Measurements from ENCODE around the gene RPL26. TPM values are rescaled to one million over a fixed set of nuclear protein-coding genes. Genes with fewer than 3 reads are reported as not detected.

RPL26 gene
- total and polyA plus RNA-seq, 2 donors (not counting 3 experiments of a cell fraction or from before 2014, with no cell fraction given) = 1,805 to 2,229 TPM

- no peaks in the 10 kb centered on the region for H4K20me1 ChIP-seq (replicated peaks; ENCODE audit: control insufficient read depth, extremely low read depth, insufficient read depth, low read length)
- H3K9ac ChIP-seq (replicated peaks; ENCODE audit: extremely low read depth, insufficient read depth, low read length) = no peak overlapping the region
- H3K4me2 ChIP-seq (ENCODE audit: insufficient read depth, low read length) = no peak overlapping the region
- TF ChIP-seq POLR2AphosphoS5 (IDR thresholded peaks at IDR 0.05; ENCODE audit: insufficient read depth, low read depth, low read length) (no peak), MAX (IDR thresholded peaks at IDR 0.05; ENCODE audit: insufficient read depth, insufficient read length) (no peak)
- no peaks in the 10 kb centered on the region for H3K79me2 ChIP-seq (ENCODE audit: control insufficient read depth, insufficient read depth, low read length)
- dilution Hi-C loops (cut with MboI; ENCODE audit: extremely low pct_ligation_motif_present, low sequenced_read_pairs) (no loop called here), intact Hi-C loops (cut with micrococcal nuclease) (no loop called here)
- H3K27ac ChIP-seq (ENCODE audit: insufficient read depth, low read depth, low read length) = no peak overlapping the region
- DNase-seq (ENCODE audit: low read depth, low spot score) (no peak), FAIRE-seq (peak; percentile 8)
- H3K27me3 ChIP-seq (ENCODE audit: control insufficient read depth in 2 of 2, insufficient read depth in 2 of 2, low read length in 2 of 2) = no peaks in the 10 kb centered on the region
- ChIA-PET POLR2A (no interaction called here), CTCF (no interaction called here)
- no peaks in the 10 kb centered on the region for H3K9me1 ChIP-seq (replicated peaks; ENCODE audit: control insufficient read depth, extremely low read depth, insufficient read depth, low read length)
- H2AFZ ChIP-seq (ENCODE audit: low read depth, low read length) = no peak overlapping the region
- no peaks in the 10 kb centered on the region for H3K9me3 ChIP-seq (replicated peaks; ENCODE audit: control insufficient read depth, insufficient read depth, low read length)
- H3K36me3 ChIP-seq (ENCODE audit: control insufficient read depth in 2 of 2, extremely low read depth in 1 of 2, insufficient read depth in 2 of 2, low read length in 2 of 2) = peaks cover 7 to 14% of the 10 kb centered on the region in 2 experiments
- BruUV-seq (replicated peaks) = no TSS peak
- no peak overlapping the region for H3K4me3 ChIP-seq (replicated peaks in 1 of 3; ENCODE audit: insufficient read depth in 1 of 3, low read depth in 1 of 3, low read length in 3 of 3)
- H3K4me1 ChIP-seq (ENCODE audit: control insufficient read depth, extremely low read depth, insufficient read depth, low read length) = peaks cover 7% of the 10 kb centered on the region
These were observed 10.6 kb downstream of the RPL26 start for GRCh38 chr17:8372422-8372821.

GRCh38 chr17:8371786-8372185, 11.2 kb downstream of the RPL26 start:
- Histone ChIP-seq H3K9me3 (replicated peaks; ENCODE audit: control insufficient read depth, insufficient read depth, low read length) (no peaks in the 10 kb centered on the region), H4K20me1 (replicated peaks; ENCODE audit: control insufficient read depth, extremely low read depth, insufficient read depth, low read length) (no peaks in the 10 kb centered on the region), H3K9ac (replicated peaks; ENCODE audit: extremely low read depth, insufficient read depth, low read length) (no peak overlapping the region), H3K79me2 (ENCODE audit: control insufficient read depth, insufficient read depth, low read length) (no peaks in the 10 kb centered on the region), H3K4me2 (ENCODE audit: insufficient read depth, low read length) (no peak overlapping the region), H3K4me1 (ENCODE audit: control insufficient read depth, extremely low read depth, insufficient read depth, low read length) (peaks cover 4% of the 10 kb centered on the region), H3K9me1 (replicated peaks; ENCODE audit: control insufficient read depth, extremely low read depth, insufficient read depth, low read length) (no peaks in the 10 kb centered on the region), H3K27ac (ENCODE audit: insufficient read depth, low read depth, low read length) (no peak overlapping the region), H3K36me3 (ENCODE audit: control insufficient read depth in 2 of 2, extremely low read depth in 1 of 2, insufficient read depth in 2 of 2, low read length in 2 of 2) (peaks cover 4 to 10% of the 10 kb centered on the region in 2 experiments), H2AFZ (ENCODE audit: low read depth, low read length) (no peak overlapping the region), H3K4me3 (replicated peaks in 1 of 3; ENCODE audit: insufficient read depth in 1 of 3, low read depth in 1 of 3, low read length in 3 of 3) (no peak overlapping the region), H3K27me3 (ENCODE audit: control insufficient read depth in 2 of 2, insufficient read depth in 2 of 2, low read length in 2 of 2) (no peaks in the 10 kb centered on the region)
- FAIRE-seq (no peak), DNase-seq (ENCODE audit: low read depth, low spot score) (peak; percentile 68)
- ChIA-PET POLR2A (no interaction called here), CTCF (no interaction called here)
- TF ChIP-seq FOS (IDR thresholded peaks at IDR 0.05; ENCODE audit: borderline replicate concordance, insufficient read depth, low read length) (no peak), GATA2 (IDR thresholded peaks at IDR 0.05; ENCODE audit: insufficient read depth, insufficient read length, low read depth, low read length) (no peak), POLR2AphosphoS5 (IDR thresholded peaks at IDR 0.05; ENCODE audit: insufficient read depth, low read depth, low read length) (no peak), EZH2 (IDR thresholded peaks at IDR 0.05; ENCODE audit: borderline replicate concordance, low read depth, low read length, severe bottlenecking) (no peak), POLR2A (IDR thresholded peaks at IDR 0.05; ENCODE audit: low read depth, low read length) (no peak), MYC (IDR thresholded peaks at IDR 0.05; ENCODE audit: low read depth, low read length) (no peak), MAX (IDR thresholded peaks at IDR 0.05; ENCODE audit: insufficient read depth, insufficient read length) (no peak), JUN (IDR thresholded peaks at IDR 0.05; ENCODE audit: borderline replicate concordance, insufficient read depth, insufficient read length, low read depth) (no peak)
- TF ChIP-seq, protein P1, sequence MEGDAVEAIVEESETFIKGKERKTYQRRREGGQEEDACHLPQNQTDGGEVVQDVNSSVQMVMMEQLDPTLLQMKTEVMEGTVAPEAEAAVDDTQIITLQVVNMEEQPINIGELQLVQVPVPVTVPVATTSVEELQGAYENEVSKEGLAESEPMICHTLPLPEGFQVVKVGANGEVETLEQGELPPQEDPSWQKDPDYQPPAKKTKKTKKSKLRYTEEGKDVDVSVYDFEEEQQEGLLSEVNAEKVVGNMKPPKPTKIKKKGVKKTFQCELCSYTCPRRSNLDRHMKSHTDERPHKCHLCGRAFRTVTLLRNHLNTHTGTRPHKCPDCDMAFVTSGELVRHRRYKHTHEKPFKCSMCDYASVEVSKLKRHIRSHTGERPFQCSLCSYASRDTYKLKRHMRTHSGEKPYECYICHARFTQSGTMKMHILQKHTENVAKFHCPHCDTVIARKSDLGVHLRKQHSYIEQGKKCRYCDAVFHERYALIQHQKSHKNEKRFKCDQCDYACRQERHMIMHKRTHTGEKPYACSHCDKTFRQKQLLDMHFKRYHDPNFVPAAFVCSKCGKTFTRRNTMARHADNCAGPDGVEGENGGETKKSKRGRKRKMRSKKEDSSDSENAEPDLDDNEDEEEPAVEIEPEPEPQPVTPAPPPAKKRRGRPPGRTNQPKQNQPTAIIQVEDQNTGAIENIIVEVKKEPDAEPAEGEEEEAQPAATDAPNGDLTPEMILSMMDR (IDR thresholded peaks at IDR 0.05; ENCODE audit: extremely low read depth in 1 of 2, insufficient read depth in 1 of 2, low read depth in 1 of 2, low read length in 2 of 2) = no peak
- dilution Hi-C loops (cut with MboI; ENCODE audit: extremely low pct_ligation_motif_present, low sequenced_read_pairs) = no loop called here
- BruUV-seq (replicated peaks) = no TSS peak
- intact Hi-C loops (cut with micrococcal nuclease) = no loop called here

All from endothelial cell of umbilical vein (primary cell).